GM19463 (cell line): Measurements from ENCODE around the gene NECAP2.
"Not testable (repeated sequence)": the region's sequence is repeated elsewhere in the genome, so short reads cannot be mapped to it uniquely, and the experiment has no call there.

Source experiments
- ATAC-seq: cut with Tn5 transposase; IDR thresholded peaks from one replicate; pipeline ENCODE4 v1.9.1; 2021; ENCODE audit warnings: mild to moderate bottlenecking, moderate library complexity; ENCODE audit not compliant: unreplicated experiment

Gene NECAP2

GRCh38 chr1:16425125-16426025 is 15.1 kb upstream of the NECAP2 start:
- no peak for ATAC-seq

- no peak for ATAC-seq
These were observed 9.9 kb upstream of the NECAP2 start for GRCh38 chr1:16430606-16431005.

- no peak for ATAC-seq
These were observed 7.5 kb upstream of the NECAP2 start for GRCh38 chr1:16433030-16433429.

- ATAC-seq = no peak
These were observed 6.5 kb upstream of the NECAP2 start for GRCh38 chr1:16434007-16434406.

GRCh38 chr1:16434501-16434900 is 6.0 kb upstream of the NECAP2 start:
- no peak for ATAC-seq

- no peak for ATAC-seq
These were observed 3.5 kb upstream of the NECAP2 start, which contains the start of gene SPATA21 for GRCh38 chr1:16436946-16437474. Gene SPATA21 (minus strand): TSS chr1:16437424. CDS start chr1:16431371, 6,053 bp downstream.

GRCh38 chr1:16438516-16438915 is 2.0 kb upstream of the NECAP2 start:
- ATAC-seq = no peak

GRCh38 chr1:16438924-16439323 is 1.6 kb upstream of the NECAP2 start:
- ATAC-seq = no peak

GRCh38 chr1:16440131-16440469 is 424 bp upstream of the NECAP2 start:
- ATAC-seq = no peak

GRCh38 chr1:16441282-16441665 is 750 bp downstream of the NECAP2 start:
- ATAC-seq = no peak

- ATAC-seq = no peak
These were observed 1.7 kb downstream of the NECAP2 start for GRCh38 chr1:16442265-16442664.

- no peak for ATAC-seq
These were observed 2.4 kb downstream of the NECAP2 start for GRCh38 chr1:16442941-16443340.

- ATAC-seq = no peak
These were observed 3.6 kb downstream of the NECAP2 start for GRCh38 chr1:16443975-16444770.

GRCh38 chr1:16445052-16445451 is 4.5 kb downstream of the NECAP2 start:
- no peak for ATAC-seq

- no peak for ATAC-seq
These were observed 5.6 kb downstream of the NECAP2 start for GRCh38 chr1:16446116-16446515.

- ATAC-seq = no peak
These were observed 7.1 kb downstream of the NECAP2 start for GRCh38 chr1:16447641-16448040.

- no peak for ATAC-seq
These were observed 8.5 kb downstream of the NECAP2 start for GRCh38 chr1:16449065-16449464.

- ATAC-seq = no peak
These were observed 9.1 kb downstream of the NECAP2 start for GRCh38 chr1:16449666-16450065.

- no peak for ATAC-seq
These were observed 10.4 kb downstream of the NECAP2 start for GRCh38 chr1:16450863-16451481.

- ATAC-seq = no peak
These were observed 11.5 kb downstream of the NECAP2 start for GRCh38 chr1:16451841-16452528.

- not testable (repeated sequence) for ATAC-seq
These were observed 14.4 kb downstream of the NECAP2 start for GRCh38 chr1:16454909-16455308.
